GM12891 (cell line): Measurements from ENCODE around the gene MAP3K1.

Experiments used
- PAX5 ChIP-seq: IDR thresholded peaks from 2 replicates; pipeline ENCODE4 v1.6.1; 2011; ENCODE audit warnings: low read length, moderate library complexity, mild to moderate bottlenecking; ENCODE audit not compliant: insufficient read depth, severe bottlenecking
- POLR2A ChIP-seq: IDR thresholded peaks from 2 replicates; pipeline ENCODE4 v1.6.1; 2011; ENCODE audit warnings: low read depth, low read length, control low read depth
- POLR2AphosphoS5 ChIP-seq: IDR thresholded peaks from 2 replicates; pipeline ENCODE4 v1.6.1; 2011; ENCODE audit warnings: low read depth, low read length, control low read depth
- SPI1 ChIP-seq: IDR thresholded peaks from 2 replicates; pipeline ENCODE4 v1.6.1; 2011; ENCODE audit warnings: low read depth, low read length, control low read depth
- TAF1 ChIP-seq: IDR thresholded peaks from 2 replicates; pipeline ENCODE4 v1.6.1; 2011; ENCODE audit warnings: low read depth, low read length, control low read depth

GRCh38 chr5:56938858-56939257 is 123.5 kb downstream of the MAP3K1 start:
- TF ChIP-seq POLR2AphosphoS5 (no peak), POLR2A (no peak), TAF1 (no peak), SPI1 (no peak), PAX5 (no peak)
